Measurements from ENCODE around the gene HEATR3. TPM values are rescaled to one million over a fixed set of nuclear protein-coding genes. Genes with fewer than 3 reads are reported as not detected.

HEATR3 gene
- total and polyA plus RNA-seq, 2 of the 13 experiments (the other 11 are each of a cell fraction or from before 2014, with no cell fraction given), result 22.4 to 52.4 TPM

- TF ChIP-seq ZNF557 (CRISPR knock-in tag; IDR thresholded peaks at IDR 0.05) (no peak), TERF1 (CRISPR knock-in tag; IDR thresholded peaks at IDR 0.05) (no peak), ZNF577 (CRISPR knock-in tag; IDR thresholded peaks at IDR 0.05; ENCODE audit: borderline replicate concordance, low read depth) (no peak), CENPBD1 (CRISPR knock-in tag; IDR thresholded peaks at IDR 0.05; ENCODE audit: borderline replicate concordance, low read depth) (no peak), HMGA1 (CRISPR knock-in tag; conservative IDR thresholded peaks at IDR 0.05) (no peak), TSC22D2 (CRISPR knock-in tag; IDR thresholded peaks at IDR 0.05; ENCODE audit: borderline replicate concordance) (no peak), ZBTB4 (CRISPR knock-in tag; IDR thresholded peaks at IDR 0.05; ENCODE audit: borderline replicate concordance) (no peak), MAZ (IDR thresholded peaks at IDR 0.05; ENCODE audit: borderline replicate concordance, low read depth, low read length) (no peak), MAZ (CRISPR knock-in tag; IDR thresholded peaks at IDR 0.05; ENCODE audit: low read depth) (no peak), STAG1 (CRISPR knock-in tag; IDR thresholded peaks at IDR 0.05) (peak; percentile 56), ONECUT2 (CRISPR knock-in tag; IDR thresholded peaks at IDR 0.05) (no peak), HNF4G (IDR thresholded peaks at IDR 0.05; ENCODE audit: borderline replicate concordance, low read depth, low read length) (0 out of 2 replicates have a peak, but pooled peaks have one; percentile 6), HNF4G (CRISPR knock-in tag; IDR thresholded peaks at IDR 0.05; ENCODE audit: borderline replicate concordance, low read depth) (no peak), PCBP1 (IDR thresholded peaks at IDR 0.05; ENCODE audit: borderline replicate concordance, low read depth, low read length) (no peak), ZNF674 (CRISPR knock-in tag; IDR thresholded peaks at IDR 0.05; ENCODE audit: low read depth) (no peak), ZMYM2 (CRISPR knock-in tag; IDR thresholded peaks at IDR 0.05) (no peak), ZNF644 (CRISPR knock-in tag; IDR thresholded peaks at IDR 0.05; ENCODE audit: low read depth) (no peak), ZNF20 (CRISPR knock-in tag; IDR thresholded peaks at IDR 0.05) (no peak), THRA (CRISPR knock-in tag; IDR thresholded peaks at IDR 0.05; ENCODE audit: borderline replicate concordance) (no peak), HMG20A (CRISPR knock-in tag; IDR thresholded peaks at IDR 0.05; ENCODE audit: borderline replicate concordance) (no peak), TEF (CRISPR knock-in tag; IDR thresholded peaks at IDR 0.05) (0 out of 2 replicates have a peak, but pooled peaks have one; percentile 48), STAT5B (CRISPR knock-in tag; IDR thresholded peaks at IDR 0.05) (no peak)
- TF ChIP-seq, protein P1, sequence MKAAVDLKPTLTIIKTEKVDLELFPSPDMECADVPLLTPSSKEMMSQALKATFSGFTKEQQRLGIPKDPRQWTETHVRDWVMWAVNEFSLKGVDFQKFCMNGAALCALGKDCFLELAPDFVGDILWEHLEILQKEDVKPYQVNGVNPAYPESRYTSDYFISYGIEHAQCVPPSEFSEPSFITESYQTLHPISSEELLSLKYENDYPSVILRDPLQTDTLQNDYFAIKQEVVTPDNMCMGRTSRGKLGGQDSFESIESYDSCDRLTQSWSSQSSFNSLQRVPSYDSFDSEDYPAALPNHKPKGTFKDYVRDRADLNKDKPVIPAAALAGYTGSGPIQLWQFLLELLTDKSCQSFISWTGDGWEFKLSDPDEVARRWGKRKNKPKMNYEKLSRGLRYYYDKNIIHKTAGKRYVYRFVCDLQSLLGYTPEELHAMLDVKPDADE (CRISPR knock-in tag; IDR thresholded peaks at IDR 0.05), result no peak
These were observed 1.6 kb downstream of the HEATR3 start (continued) for GRCh38 chr16:50067290-50067853.

Data from HepG2 (cell line).